ENCODE data around the gene AMPD2.

Gene AMPD2

DNA sequence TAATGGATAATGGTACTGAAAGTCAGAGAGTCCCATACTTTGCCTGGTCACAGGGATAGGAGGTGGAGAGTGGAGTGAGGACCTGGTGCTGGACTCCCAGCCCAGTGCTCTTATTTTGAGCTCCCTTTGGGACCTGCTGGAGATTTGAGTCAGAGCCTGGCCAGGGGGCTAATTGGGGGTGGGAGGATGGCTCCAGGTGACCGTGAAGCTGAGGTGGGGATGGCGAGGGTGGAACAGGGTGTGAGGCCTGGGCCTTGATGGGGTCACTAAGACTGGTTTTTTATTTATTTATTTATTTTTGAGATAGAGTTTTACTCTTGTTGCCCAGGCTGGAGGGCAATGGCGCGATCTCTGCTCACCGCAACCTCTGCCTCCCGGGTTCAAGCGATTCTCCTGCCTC, 17.8 kb downstream of the AMPD2 start:
- Histone ChIP-seq H3K4me1 (ENCODE audit: control insufficient read depth, low read length) (0 out of 2 replicates have a peak, but pooled peaks cover 3% of the 10 kb centered on the region), H3K4me2 (ENCODE audit: low read length) (no peak overlapping the region)

DNA sequence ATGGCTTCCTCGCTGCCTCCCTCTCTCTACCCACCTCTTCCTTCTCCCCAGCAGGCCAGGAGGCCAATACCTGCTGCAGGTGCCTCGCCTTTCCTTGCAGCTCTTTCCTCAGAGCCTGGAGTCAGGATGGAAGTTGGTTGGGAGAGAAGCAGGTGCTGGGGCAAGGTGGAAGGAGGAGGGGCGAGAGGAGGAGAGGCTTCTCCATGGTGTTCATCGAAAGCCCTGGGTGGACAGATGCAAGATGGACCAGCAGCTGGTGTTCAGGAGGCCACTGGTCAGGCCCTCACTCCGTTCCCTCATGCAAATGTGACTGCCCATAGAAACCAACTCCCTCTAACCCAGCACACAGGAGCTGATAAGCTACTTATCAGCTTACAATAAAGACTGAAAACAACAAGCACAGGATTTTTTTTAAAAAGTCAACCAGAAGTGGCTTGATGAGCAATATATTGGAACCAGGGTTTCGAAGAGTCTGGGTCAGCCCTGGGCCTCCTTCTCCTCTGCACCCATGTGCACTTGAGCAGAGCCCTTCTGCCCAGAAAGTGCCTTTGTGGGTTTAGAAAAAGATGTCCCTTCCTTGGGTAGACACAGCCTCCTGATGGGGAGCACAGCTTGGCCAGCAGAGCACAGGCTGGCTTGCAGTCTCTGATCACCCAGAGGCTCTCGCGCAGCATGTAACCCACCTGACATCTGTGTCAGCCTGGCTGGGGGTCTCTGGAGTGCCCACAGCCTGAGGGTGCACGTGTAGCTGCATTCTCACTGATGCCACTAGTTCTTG, 19.6 kb downstream of the AMPD2 start:
- Histone ChIP-seq H3K79me2 (ENCODE audit: control insufficient read depth, low read length) (no peaks in the 10 kb centered on the region), H3K27me3 (ENCODE audit: control insufficient read depth, low read length) (no peaks in the 10 kb centered on the region), H3K4me2 (ENCODE audit: low read length) (no peak overlapping the region), H3K9me2 (replicated peaks; ENCODE audit: control insufficient read depth, low read length) (no peaks in the 10 kb centered on the region), H3K27ac (ENCODE audit: low read depth, low read length) (no peak overlapping the region), H3F3A (ENCODE audit: control insufficient read depth, insufficient read depth) (no peaks in the 10 kb centered on the region), H3K9me3 (ENCODE audit: control insufficient read depth, insufficient read depth, low read length) (no peaks in the 10 kb centered on the region), H3K36me3 (ENCODE audit: control insufficient read depth, low read length) (no peaks in the 10 kb centered on the region), H4K20me1 (ENCODE audit: control insufficient read depth, insufficient read depth, low read depth, low read length) (no peaks in the 10 kb centered on the region), H3K4me1 (ENCODE audit: control insufficient read depth, low read length) (peaks cover 10% of the 10 kb centered on the region), H3K4me3 (ENCODE audit: low read length) (no peak overlapping the region)
- no peak for TF ChIP-seq EZH2phosphoT487 (IDR thresholded peaks at IDR 0.05; ENCODE audit: borderline replicate concordance, low read length)
- TF ChIP-seq, protein P1, sequence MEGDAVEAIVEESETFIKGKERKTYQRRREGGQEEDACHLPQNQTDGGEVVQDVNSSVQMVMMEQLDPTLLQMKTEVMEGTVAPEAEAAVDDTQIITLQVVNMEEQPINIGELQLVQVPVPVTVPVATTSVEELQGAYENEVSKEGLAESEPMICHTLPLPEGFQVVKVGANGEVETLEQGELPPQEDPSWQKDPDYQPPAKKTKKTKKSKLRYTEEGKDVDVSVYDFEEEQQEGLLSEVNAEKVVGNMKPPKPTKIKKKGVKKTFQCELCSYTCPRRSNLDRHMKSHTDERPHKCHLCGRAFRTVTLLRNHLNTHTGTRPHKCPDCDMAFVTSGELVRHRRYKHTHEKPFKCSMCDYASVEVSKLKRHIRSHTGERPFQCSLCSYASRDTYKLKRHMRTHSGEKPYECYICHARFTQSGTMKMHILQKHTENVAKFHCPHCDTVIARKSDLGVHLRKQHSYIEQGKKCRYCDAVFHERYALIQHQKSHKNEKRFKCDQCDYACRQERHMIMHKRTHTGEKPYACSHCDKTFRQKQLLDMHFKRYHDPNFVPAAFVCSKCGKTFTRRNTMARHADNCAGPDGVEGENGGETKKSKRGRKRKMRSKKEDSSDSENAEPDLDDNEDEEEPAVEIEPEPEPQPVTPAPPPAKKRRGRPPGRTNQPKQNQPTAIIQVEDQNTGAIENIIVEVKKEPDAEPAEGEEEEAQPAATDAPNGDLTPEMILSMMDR (IDR thresholded peaks at IDR 0.05; ENCODE audit: low read depth, low read length, poor library complexity, severe bottlenecking) = no peak

More for the DNA sequence above, 17.8 kb downstream of the AMPD2 start:
- Histone ChIP-seq H4K20me1 (ENCODE audit: control insufficient read depth, insufficient read depth, low read depth, low read length) (no peaks in the 10 kb centered on the region), H3K27ac (ENCODE audit: low read depth, low read length) (no peak overlapping the region), H3F3A (ENCODE audit: control insufficient read depth, insufficient read depth) (peaks cover 3% of the 10 kb centered on the region; the same call in 1 of the 2 replicates), H3K79me2 (ENCODE audit: control insufficient read depth, low read length) (no peaks in the 10 kb centered on the region), H3K36me3 (ENCODE audit: control insufficient read depth, low read length) (no peaks in the 10 kb centered on the region), H3K9me3 (ENCODE audit: control insufficient read depth, insufficient read depth, low read length) (no peaks in the 10 kb centered on the region), H3K27me3 (ENCODE audit: control insufficient read depth, low read length) (no peaks in the 10 kb centered on the region), H3K9me2 (replicated peaks; ENCODE audit: control insufficient read depth, low read length) (no peaks in the 10 kb centered on the region), H3K4me3 (ENCODE audit: low read length) (no peak overlapping the region)
- TF ChIP-seq, protein P1 (IDR thresholded peaks at IDR 0.05; ENCODE audit: low read depth, low read length, poor library complexity, severe bottlenecking) = no peak
- TF ChIP-seq EZH2phosphoT487 (IDR thresholded peaks at IDR 0.05; ENCODE audit: borderline replicate concordance, low read length) = no peak

DNA sequence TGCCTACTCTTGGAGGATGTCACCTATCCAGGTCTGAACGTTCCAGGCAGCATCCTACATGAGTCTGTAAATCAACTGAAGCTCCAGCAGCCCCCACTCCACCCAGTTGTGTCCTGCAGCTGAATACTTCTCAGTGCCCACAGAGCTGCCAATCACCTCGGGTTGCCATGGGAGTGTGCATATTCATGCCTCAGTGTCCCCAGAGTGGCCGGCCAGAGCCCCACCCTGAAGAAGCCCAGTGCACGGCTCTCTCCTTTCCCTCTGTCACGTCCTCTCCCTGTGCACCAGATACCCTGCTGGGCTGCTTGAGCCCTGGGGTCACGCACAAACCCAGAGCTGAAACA, 20.2 kb downstream of the AMPD2 start:
- Histone ChIP-seq H3K9me3 (ENCODE audit: control insufficient read depth, insufficient read depth, low read length) (no peaks in the 10 kb centered on the region), H3K36me3 (ENCODE audit: control insufficient read depth, low read length) (no peaks in the 10 kb centered on the region), H3F3A (ENCODE audit: control insufficient read depth, insufficient read depth) (no peaks in the 10 kb centered on the region), H3K27me3 (ENCODE audit: control insufficient read depth, low read length) (no peaks in the 10 kb centered on the region), H3K4me1 (ENCODE audit: control insufficient read depth, low read length) (peaks cover 7% of the 10 kb centered on the region), H3K4me2 (ENCODE audit: low read length) (no peak overlapping the region), H4K20me1 (ENCODE audit: control insufficient read depth, insufficient read depth, low read depth, low read length) (no peaks in the 10 kb centered on the region), H3K27ac (ENCODE audit: low read depth, low read length) (no peak overlapping the region), H3K4me3 (ENCODE audit: low read length) (no peak overlapping the region), H3K79me2 (ENCODE audit: control insufficient read depth, low read length) (no peaks in the 10 kb centered on the region), H3K9me2 (replicated peaks; ENCODE audit: control insufficient read depth, low read length) (no peaks in the 10 kb centered on the region)
- TF ChIP-seq, protein P1 (IDR thresholded peaks at IDR 0.05; ENCODE audit: low read depth, low read length, poor library complexity, severe bottlenecking) = no peak
- no peak for TF ChIP-seq EZH2phosphoT487 (IDR thresholded peaks at IDR 0.05; ENCODE audit: borderline replicate concordance, low read length)

All from DOHH2 (cell line).